HG03460 (cell line): ENCODE data around the gene PTH1R.

Experiments
- ATAC-seq: cut with Tn5 transposase; IDR thresholded peaks from one replicate; pipeline ENCODE4 v1.9.1; 2021; ENCODE audit not compliant: unreplicated experiment

PTH1R gene

DNA sequence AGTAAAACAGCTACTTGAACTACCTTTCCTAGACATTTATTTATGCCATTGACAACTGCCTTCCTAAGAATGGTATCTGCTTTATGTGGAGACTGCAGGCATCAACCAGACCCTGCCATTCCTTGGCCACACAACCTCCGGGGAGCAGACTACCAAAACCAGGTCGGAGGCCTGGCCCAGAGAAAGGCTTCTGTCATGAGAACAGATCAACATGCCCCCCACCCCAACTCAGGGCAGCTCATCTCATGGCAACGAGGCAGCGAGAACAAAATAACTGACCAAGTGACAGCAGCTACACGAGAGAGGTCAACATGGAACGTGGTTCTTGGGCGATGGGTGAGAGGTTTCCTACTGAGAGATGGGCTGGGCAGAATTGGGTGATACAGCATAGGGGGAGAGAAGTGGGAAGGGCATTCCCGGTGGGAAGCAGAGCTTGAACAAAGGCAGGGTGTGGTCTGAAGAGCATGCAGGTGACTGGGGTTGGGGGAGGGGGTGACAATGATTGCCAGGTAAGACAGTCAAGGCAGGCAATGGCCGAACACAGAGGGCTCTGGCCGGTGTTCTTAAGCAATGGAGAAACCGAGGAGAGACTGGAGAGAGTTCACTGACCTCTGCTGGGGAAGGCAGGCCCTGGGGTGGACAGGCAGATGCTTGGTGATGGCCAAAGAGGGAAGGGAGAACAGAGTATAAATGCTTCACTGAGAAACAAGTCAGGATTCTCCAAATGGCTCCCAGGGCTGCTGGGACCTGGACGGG lies 65.1 kb downstream of the PTH1R start:
- ATAC-seq: no peak

DNA sequence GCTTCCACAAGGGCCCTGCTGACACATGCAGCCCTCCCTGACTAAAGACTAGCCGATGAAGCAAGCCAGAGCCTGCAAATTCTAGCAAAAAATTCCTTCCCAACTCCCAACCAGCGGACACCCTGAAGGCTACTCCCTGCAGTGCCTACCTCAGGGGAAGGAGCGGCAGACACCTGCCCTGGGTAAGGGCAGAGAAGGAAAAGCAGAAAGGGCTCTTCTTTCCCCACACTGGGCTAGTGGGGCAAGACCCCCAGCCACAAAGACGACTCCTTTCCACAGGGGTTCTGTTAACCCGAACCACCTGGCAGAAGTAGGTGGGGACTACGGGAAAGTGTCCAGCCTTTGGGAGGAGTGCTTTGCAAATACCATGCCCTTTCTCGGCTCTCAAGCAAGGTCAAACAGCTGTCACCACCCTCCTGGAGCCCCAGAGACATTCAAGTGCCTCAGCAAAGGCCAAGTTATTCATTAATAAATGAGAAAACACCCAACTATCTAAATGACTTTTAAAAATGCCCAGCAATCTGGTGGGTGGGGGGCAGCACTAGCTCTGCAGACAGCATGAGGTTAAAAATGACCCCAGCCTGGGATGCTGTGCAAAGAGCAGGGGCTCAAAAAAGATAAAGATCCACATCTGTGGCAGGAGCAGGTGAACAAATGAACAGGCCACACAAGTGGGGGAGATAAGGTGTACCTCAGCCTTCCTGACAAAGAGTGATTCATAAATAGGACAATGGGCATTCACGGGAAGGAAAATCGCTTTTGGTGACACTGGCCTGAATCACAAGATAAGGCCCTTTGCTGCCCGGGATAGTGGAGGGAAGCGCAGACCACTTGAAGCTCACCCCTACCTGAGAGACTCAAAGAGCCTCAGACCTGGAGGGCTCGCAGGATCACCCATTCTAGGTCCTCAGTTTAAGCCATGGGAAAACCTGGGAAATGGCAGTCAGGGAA lies 66.0 kb downstream of the PTH1R start:
- ATAC-seq: no peak

DNA sequence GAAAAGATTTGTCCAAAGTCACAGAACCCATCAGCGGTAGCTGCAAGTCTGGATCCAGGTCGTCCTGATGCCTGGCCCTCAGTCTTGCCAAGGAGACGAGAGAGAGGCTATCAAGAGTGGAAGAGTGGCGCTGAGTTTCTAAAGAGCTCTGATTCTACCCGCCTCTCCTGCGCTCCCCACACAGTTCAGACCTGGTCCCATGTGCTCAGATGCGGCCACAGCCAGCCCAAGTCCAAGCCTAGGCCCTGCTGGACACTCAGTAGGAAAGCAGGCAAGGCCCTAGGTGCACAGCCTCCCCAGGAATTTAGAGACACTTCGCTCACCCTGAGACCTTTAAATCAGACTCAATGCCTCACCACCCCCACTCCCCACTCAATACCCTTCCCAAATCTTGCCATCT lies 66.7 kb downstream of the PTH1R start:
- ATAC-seq: no peak

DNA sequence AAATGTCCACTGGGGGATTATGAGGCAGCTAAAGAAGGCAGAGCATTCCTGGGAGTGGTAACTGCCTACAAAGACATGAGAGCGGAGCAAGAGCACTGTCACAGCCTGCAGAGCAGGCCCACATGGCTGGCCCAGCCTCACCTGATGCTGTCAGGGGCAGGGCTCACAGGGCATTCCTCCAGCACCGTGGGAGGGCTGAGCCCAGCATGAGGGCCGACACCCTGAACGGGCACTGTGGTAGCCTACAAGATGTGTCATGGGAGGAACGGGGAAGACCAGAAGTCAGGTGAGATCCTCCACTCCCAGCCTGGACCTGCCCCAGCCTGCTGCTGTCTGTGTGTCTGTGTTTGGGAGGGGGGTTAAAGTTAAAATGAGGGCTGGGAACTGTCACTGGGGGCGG lies 68.9 kb downstream of the PTH1R start:
- no peak for ATAC-seq

DNA sequence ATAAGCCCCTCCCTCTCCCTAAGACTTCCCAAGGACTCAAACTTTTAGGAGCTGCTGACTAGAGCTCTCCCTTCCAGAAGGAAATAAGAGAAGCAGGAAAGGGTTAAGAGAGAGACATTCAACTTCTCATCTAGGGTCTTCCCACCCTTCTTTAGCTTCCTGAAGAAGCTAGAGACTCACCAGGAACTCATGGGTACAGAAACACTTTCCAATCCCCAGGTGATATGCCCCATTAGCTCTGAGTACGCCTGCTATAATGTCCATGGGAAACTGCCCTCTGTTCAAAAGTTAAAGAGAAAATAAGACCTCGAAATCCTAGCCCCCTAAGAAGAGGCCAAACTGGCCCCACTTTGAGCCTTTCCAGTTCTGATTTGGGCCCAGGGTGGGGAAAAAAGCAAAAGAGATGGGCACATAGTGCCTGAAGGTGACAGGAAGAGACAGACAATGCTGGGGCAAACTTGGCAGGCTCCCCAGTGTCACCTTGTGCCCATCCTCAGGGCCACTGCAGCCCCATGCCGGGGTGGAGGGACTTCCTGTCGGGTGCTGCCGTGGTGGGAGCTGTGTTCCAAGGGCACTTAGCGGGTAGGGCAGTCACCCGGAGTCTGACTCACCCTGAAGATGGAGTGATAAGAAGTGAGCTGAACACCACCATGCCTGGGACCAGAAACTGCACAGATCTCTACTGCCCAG lies 69.5 kb downstream of the PTH1R start:
- ATAC-seq: no peak

DNA sequence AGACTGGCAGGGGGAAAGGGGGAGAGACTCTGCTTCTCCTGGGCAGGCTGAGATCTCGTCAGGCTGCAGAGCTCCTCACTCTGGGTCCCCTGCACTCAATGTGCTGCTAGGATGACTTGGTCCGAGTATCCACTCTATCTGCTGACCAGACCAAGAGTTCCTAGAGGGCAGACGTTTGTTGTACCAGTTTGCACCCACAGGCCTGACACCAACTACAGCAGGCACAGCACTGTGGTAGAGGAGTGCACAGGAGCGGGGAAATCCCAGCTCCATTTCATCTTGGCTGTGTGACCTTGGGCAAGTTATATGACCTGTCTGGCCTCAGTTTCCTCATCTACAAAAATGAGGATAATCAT lies 70.0 kb downstream of the PTH1R start:
- no peak for ATAC-seq

DNA sequence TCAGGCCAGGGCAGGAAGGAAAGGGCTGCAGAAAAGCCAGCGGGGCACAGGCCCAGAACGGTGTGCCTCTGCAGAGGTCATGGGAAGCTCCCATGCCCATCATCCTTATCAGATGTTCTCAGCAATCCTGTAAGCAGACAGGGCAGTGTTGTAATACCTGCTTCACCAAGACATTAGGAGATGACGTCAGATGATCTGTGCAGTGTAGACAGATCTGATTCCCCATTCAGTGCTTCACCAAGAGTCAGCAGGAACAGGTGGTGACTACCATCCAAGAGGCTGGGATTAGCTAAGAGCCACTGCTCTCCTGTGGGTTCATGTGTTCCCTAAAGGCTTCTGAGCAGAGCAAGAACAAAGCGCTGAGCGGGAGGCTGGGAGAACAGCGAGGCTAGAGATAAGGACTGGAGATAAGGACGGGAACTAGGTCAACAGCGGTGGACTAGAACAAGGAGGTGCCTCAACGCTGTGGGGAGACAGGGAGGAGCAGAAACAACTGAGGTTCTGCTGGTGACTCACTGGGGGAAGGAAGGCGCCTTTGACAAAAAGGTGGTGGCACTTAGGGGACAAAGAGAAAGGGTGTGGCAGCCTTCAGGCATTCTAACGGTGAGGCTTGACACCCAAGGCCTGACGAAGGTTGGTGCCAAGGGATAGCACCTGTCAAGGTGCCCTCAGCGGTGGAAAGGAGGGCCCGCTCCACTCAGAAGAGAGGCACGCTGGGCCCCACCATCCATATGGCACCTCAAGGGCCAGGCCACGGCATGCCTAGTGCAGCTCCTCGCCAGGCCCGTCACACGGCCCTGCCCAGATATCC lies 70.7 kb downstream of the PTH1R start:
- no peak for ATAC-seq

DNA sequence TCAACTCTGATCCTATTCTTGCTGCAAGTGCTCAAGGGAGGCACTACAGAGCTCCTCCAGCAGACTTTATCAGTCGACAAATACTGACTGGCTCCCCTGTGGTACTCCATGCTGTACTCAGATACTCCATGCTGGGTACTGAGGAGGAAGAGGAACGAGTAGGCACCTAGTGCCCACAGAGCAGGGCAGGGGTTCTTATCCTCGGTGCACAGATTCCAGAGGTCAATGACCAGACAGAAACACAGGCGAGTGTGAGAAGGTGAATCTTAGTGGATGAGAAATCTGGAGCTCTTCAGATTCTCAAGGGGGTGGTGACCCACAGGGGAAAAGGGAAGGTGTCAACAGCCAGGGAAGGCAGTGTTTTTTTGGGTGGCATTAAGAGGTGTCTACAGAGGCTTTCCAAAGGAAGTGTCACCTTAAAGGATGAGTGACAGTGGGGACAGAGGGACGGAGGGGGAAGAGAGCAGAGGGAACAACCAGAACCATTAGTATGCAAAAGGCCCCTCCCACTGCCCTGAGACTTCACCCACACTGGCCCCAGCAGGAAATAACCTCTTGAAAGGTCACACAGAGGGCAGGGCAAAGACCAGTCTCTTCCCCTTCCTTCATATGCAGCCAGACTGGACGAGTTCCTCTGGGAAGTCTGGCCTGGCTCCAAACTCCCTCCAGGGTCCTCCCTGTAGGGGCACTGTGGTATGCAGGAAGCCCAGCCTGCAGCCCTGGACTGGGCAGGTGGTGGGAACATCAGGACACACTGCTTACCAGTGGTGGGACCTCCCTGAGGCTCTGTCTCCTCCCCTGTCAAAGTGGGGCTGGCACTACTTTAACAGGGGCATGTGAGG lies 71.5 kb downstream of the PTH1R start:
- peak; percentile 36 for ATAC-seq

DNA sequence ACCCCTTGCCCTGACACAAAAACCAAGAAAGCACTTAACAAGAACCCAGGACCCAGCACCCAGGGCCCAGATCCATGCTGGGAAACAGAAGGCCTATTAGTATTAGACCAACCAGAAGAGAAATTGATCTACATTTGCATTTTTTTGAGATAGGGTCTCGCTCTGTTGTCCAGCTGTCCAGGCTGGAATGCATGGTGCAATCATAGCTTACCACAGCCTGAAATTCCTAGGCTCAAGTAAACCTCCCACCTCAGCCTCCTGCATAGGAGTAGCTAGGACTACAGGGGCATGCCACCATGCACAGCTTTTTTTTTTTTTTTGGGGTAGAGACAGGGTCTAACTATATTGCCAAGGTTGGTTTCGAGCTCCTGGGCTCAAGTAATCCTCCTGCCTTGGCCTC lies 72.7 kb downstream of the PTH1R start:
- ATAC-seq: no peak

DNA sequence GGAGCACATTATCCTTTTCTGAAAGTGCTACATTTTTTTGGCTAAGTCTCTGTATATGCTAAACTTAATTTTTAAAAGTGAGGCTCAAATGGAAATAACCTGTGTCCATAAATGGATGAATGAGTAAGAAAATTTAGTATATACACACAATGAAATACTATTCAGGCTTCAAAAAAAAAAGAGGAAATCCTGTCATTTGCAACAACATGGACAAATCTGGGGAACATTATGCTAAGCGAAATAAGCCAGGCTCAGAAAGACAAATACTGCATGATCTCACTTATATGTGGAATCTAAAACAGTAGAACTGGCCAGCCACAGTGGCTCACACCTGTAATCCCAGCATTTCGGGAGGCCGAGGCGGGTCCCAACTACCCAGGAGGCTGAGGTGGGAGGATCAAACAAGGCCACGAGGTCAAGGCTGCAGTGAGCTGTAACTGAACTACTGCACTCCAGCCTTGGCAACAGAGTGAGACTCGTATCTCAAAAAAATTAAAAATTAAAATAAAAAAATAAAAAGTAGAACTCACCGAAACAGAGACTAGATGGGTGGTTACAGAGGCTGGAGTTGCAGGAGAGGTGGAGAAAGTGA lies 73.2 kb downstream of the PTH1R start:
- ATAC-seq: no peak

DNA sequence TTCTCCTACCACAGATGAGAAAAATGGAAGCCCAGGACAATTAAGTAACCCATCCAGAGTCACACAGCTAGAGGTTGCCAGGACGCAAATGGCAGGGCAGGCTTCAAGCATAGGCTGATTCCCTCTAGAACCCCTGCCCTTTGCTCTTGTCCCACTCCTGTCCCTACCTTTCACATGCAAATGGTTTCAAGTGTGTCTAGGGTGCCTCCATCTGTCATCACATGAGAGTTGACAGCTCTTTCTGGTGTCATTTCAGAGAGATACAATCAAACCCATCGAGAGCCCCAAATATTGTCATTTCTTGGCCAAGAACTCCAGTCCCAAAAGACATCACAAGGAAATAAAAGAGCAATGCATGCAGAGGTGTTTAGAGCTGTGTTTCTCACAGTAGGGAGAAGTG lies 75.3 kb downstream of the PTH1R start:
- ATAC-seq: no peak
